HG02571 (cell line): Measurements from ENCODE around the gene SYNGR4.
"Not testable (repeated sequence)": the region's sequence is repeated elsewhere in the genome, so short reads cannot be mapped to it uniquely, and the experiment has no call there.

Experiments
- ATAC-seq: cut with Tn5 transposase; IDR thresholded peaks from one replicate; pipeline ENCODE4 v1.9.1; 2021; ENCODE audit warnings: mild to moderate bottlenecking, moderate library complexity; ENCODE audit not compliant: unreplicated experiment

SYNGR4 gene

GRCh38 chr19:48363810-48364597, at the start of gene SYNGR4, which contains the start of gene TMEM143:
Gene SYNGR4, plus strand, starts transcription at chr19:48364367. Its CDS starts 1,476 bp downstream, at chr19:48365843.
Gene TMEM143, minus strand, starts transcription at chr19:48363940. Its CDS starts 20 bp downstream, at chr19:48363920.
- ATAC-seq = peak; percentile 83

GRCh38 chr19:48315712-48316111, 48.5 kb upstream of the SYNGR4 start:
- no peak for ATAC-seq

- ATAC-seq = not testable (repeated sequence)
Measured at GRCh38 chr19:48317708-48317960, 46.5 kb upstream of the SYNGR4 start.

GRCh38 chr19:48318286-48318987, 45.7 kb upstream of the SYNGR4 start:
- no peak for ATAC-seq

GRCh38 chr19:48319647-48320541, 44.3 kb upstream of the SYNGR4 start:
- ATAC-seq = no peak

GRCh38 chr19:48321372-48321621, 42.9 kb upstream of the SYNGR4 start:
- ATAC-seq = peak; percentile 45

GRCh38 chr19:48321622-48322591, 42.3 kb upstream of the SYNGR4 start:
- peak; percentile 50 for ATAC-seq

GRCh38 chr19:48325265-48325910, 38.8 kb upstream of the SYNGR4 start, which contains the start of gene EMP3:
Gene EMP3, plus strand, starts transcription at chr19:48325552. Its CDS starts 1,293 bp downstream, at chr19:48326845.
- ATAC-seq = no peak

GRCh38 chr19:48329167-48329891, 34.8 kb upstream of the SYNGR4 start:
- ATAC-seq = no peak

GRCh38 chr19:48330012-48330681, 34.0 kb upstream of the SYNGR4 start:
- ATAC-seq = peak; percentile 25

- no peak for ATAC-seq
Measured at GRCh38 chr19:48332351-48332661, 31.9 kb upstream of the SYNGR4 start.

GRCh38 chr19:48332662-48333466, 31.3 kb upstream of the SYNGR4 start:
- ATAC-seq = peak; percentile 54

GRCh38 chr19:48333467-48334384, 30.4 kb upstream of the SYNGR4 start:
- ATAC-seq = peak; percentile 45

GRCh38 chr19:48338253-48338755, 25.9 kb upstream of the SYNGR4 start:
- no peak for ATAC-seq

GRCh38 chr19:48338802-48339503, 25.2 kb upstream of the SYNGR4 start:
- ATAC-seq = no peak

GRCh38 chr19:48340995-48341394, 23.2 kb upstream of the SYNGR4 start:
- no peak for ATAC-seq
